Fibroblast of skin of right biceps (primary cell): ENCODE measurements around the gene ASGR2.
A peak's percentile ranks its signal among the peaks of the same experiment; 100 is the strongest.
"Not testable (repeated sequence)": the region's sequence is repeated elsewhere in the genome, so short reads cannot be mapped to it uniquely, and the experiment has no call there.

ENCODE experiments used
- DNase-seq: peaks from one replicate; pipeline ENCODE4 v3.0.0-alpha.2; 2013

Gene ASGR2

GRCh38 chr17:7114241-7114874, at the start of gene ASGR2:
Gene ASGR2 (minus strand): TSS chr17:7114822. CDS start chr17:7114240, 582 bp downstream.
- DNase-seq, result no peak

GRCh38 chr17:7159571-7159970, 44.9 kb upstream of the ASGR2 start:
- DNase-seq, result not testable (repeated sequence)

- DNase-seq, result not testable (repeated sequence)
Observed at GRCh38 chr17:7158424-7158823, 43.8 kb upstream of the ASGR2 start.

- DNase-seq, result no peak
Observed at GRCh38 chr17:7156342-7156940, 41.8 kb upstream of the ASGR2 start.

- DNase-seq, result no peak
Observed at GRCh38 chr17:7147772-7148171, 33.1 kb upstream of the ASGR2 start.

- no peak for DNase-seq
Observed at GRCh38 chr17:7146115-7146514, 31.5 kb upstream of the ASGR2 start.

- DNase-seq, result no peak
Observed at GRCh38 chr17:7144213-7144612, 29.6 kb upstream of the ASGR2 start.

GRCh38 chr17:7141824-7142223, 27.2 kb upstream of the ASGR2 start:
- DNase-seq, result no peak

- no peak for DNase-seq
Observed at GRCh38 chr17:7139400-7139799, 24.8 kb upstream of the ASGR2 start.

GRCh38 chr17:7138800-7139381, 24.3 kb upstream of the ASGR2 start:
- DNase-seq, result no peak

GRCh38 chr17:7137171-7137943, 22.7 kb upstream of the ASGR2 start:
- no peak for DNase-seq

GRCh38 chr17:7136266-7136877, 21.8 kb upstream of the ASGR2 start:
- DNase-seq, result peak; percentile 53

GRCh38 chr17:7133916-7134315, 19.3 kb upstream of the ASGR2 start:
- no peak for DNase-seq

GRCh38 chr17:7133424-7133823, 18.8 kb upstream of the ASGR2 start:
- peak; percentile 16 for DNase-seq

GRCh38 chr17:7132511-7133094, 18.0 kb upstream of the ASGR2 start:
- no peak for DNase-seq

GRCh38 chr17:7131423-7131791, 16.8 kb upstream of the ASGR2 start:
- DNase-seq, result no peak

- DNase-seq, result no peak
Observed at GRCh38 chr17:7130621-7131422, 16.2 kb upstream of the ASGR2 start.

GRCh38 chr17:7129311-7129710, 14.7 kb upstream of the ASGR2 start:
- DNase-seq, result no peak

- no peak for DNase-seq
Observed at GRCh38 chr17:7128160-7128559, 13.5 kb upstream of the ASGR2 start.

- DNase-seq, result not testable (repeated sequence)
Observed at GRCh38 chr17:7127501-7127900, 12.9 kb upstream of the ASGR2 start.

- DNase-seq, result not testable (repeated sequence)
Observed at GRCh38 chr17:7126386-7126785, 11.8 kb upstream of the ASGR2 start.

- DNase-seq, result no peak
Observed at GRCh38 chr17:7124923-7125322, 10.3 kb upstream of the ASGR2 start.
